Stimulated activated CD4-positive, alpha-beta T cell treated with anti-CD3 and anti-CD28 coated beads, Interleukin-1b, Interleukin-23, amount 100 ng/mL, for 48 hours (primary cell): ENCODE data around the gene FGD4.

Experiments
- DNase-seq: peaks from one replicate; pipeline ENCODE4 v3.0.0-alpha.2; 2020

Gene FGD4

GRCh38 chr12:32407795-32408194 is 8.4 kb downstream of the FGD4 start:
- DNase-seq: no peak

DNA sequence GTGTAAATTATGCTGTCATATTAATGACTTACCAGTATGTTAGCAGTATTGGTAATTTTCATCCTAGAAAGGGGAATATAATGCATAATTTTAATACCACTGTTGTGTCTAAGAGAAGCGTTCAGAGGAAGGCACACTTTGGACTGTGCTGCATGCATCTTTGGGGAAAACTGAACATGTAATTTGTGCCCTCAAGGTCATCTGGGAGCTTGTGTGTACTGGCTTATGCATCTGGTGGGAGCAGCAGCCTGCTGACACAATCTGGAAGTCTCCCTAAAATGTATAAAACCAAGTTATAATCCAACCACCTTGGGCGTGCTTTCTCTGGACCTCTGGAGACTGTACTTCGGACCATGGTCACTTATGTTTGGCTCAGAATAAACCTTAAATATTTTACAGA is 14.1 kb downstream of the FGD4 start:
- DNase-seq: no peak

GRCh38 chr12:32418221-32418620 is 18.9 kb downstream of the FGD4 start:
- DNase-seq: no peak

GRCh38 chr12:32418903-32419519 is 19.7 kb downstream of the FGD4 start:
- no peak for DNase-seq

GRCh38 chr12:32419520-32419960 is 20.2 kb downstream of the FGD4 start:
- DNase-seq: no peak

GRCh38 chr12:32420356-32420755 is 21.0 kb downstream of the FGD4 start:
- DNase-seq: no peak

DNA sequence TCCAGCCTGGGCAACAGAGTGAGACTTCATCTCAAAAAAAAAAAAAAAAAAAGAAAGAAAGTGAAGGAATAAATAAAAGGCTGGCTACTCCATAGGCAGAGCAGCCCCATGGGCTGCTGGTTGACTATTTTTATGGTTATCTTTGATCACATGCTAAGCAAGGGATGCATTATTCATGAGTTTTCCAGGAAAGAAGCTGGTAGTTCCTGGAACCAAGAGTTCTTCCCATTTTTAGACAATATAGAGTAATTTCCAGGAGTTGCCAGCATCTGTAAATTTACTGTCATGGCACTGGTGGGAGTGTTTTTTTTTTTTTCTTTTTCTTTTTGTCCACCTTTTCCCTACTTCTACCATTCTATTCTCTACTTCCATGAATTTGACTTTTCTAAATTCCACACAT is 24.2 kb downstream of the FGD4 start:
- DNase-seq: no peak

DNA sequence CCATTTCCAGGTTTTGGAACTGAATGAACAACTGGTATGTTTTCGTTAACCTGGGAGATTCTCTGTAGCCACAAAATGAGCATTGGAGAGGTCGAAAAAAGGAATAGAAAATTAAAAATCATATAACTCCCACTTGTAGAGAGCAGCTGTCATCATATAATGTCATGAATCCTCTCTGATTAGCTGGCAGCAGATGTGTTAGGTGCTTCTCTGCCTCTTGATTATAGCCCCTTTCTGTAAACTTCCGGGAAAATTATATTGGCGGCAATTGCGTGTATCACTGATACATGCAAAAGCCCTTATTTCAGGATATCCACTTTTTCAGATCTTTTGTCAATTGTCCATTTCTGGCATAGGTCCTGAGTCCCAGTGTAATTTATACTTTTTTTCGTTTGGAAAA is 31.7 kb downstream of the FGD4 start:
- DNase-seq: no peak

DNA sequence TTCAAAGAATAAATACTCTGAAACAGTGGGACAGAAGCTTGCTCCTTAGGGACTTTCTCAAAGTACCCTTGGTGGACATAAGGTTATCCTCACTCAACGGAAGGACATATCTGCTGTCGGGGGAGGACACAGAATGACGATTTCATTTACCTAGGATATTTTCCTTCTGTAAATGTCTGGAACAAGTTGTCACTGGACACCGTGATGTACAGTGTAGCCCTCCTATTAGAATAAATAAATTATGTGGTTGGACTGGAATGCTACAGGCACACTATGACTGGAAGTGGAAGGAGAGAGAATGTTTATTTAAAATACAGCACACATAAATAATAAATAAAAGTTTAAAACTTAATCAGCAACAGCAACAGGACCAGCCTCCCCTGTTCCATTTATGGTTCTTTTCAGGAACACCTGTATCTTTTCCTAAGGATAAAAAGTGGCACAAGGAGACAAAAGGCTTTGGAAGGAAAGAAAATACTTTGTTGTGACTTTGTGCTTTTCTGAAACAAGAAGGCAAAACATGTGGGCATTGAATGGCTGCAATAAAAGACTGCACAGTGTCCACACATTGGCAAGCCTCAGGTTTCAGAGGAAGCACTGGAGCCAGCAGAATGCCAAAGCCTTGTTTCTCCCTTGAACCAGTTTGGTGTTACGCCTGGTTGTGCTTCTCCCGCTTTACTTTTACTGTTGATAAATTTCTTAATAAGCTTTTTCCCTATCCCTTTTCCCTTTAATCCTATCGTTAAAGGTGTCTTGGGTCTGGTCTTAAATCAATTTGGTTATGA is 36.8 kb downstream of the FGD4 start:
- DNase-seq: no peak

DNA sequence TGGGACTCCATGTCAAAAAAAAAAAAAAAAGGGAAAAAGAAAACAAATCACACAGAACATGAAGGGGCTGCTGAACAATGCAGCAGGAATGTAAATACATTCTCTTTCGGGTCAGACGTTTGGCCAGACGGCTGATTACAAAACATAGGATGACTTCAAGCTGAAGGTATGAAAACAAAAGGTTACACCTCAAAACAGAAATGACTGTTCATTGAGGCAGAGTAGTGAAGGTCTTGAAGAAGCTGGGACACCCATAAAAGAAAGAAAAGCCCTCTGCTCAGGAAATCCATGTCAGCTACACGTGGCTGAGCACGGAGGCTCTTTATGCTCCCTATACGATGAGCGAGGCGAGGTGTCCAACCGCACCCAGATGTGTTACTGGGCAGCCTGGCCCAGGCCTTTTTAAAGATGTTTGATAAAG is 37.7 kb downstream of the FGD4 start:
- no peak for DNase-seq

DNA sequence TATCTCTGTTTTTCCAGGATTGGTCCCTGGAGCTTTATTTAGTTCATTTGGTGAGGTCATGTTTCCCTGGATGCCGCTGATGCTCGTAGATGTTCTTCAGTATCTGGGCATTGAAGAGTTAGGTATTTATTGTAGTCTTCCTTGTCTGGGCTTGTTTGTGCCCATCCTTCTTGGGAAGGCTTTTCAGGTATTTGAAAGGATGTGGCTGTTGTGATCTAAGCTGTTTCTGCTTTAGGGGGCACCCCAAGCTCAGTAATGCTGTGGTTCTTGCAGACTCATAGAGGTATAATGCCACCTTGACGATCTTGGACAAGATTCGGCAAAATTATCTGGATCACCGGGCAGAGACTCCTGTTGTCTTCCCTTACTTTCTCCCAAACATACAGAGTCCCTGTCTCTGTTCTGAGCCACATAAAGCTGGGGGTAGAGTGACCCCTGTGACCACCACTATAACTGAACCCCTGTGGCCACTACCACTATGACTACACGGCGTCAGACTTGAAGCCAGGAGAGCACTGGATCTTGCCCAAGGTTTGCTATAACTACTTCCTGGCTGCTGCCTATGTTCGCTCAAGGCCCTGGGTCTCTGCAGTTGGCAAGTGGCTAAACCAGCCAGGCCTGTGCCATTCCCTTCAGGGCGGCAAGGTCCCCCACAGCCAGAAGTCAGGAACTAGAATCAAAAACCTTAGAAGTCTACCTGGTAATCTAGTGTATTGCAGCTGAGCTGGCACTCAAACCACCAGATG is 40.9 kb downstream of the FGD4 start:
- no peak for DNase-seq

DNA sequence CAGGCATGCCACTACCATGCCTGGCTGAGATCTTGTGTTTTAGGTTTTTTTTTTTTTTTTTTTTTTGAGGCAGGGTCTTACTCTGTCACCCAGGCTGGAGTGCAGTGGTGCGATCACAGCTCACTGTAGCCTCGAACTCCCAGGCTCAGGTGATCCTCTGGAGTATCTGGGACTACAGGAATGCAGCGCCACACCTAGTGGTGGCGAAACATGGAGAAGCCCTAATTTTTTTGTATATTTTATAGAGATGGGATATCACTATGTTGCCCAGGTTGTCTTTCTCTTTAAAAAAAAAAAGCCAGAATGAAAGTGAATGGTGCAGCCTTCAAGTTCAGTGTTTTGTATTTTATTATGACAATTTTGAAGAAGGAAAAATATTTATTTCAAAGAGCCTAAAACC is 44.1 kb downstream of the FGD4 start:
- no peak for DNase-seq

- no peak for DNase-seq
Observed at GRCh38 chr12:32444895-32445294, 45.5 kb downstream of the FGD4 start.

DNA sequence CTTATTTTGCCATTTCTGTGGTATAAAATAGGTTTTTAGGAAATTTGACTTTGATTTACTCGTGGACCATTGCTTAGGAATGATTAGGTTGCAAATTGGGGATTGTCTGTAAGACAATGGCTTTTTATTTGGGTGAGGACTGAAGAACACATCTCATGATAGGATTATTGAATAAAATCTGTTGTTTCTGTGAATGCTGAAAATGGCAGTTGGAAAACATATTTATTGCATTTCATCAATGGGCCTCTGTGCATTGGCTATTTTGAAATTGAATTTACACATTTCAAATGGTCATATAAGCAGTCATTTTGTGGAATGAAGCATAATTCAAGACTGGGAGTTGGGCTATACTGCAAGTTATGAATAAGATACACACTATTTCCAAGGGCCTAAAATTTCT is 46.0 kb downstream of the FGD4 start:
- DNase-seq: no peak

GRCh38 chr12:32446316-32447119 is 47.2 kb downstream of the FGD4 start:
- no peak for DNase-seq

GRCh38 chr12:32448586-32448985 is 49.2 kb downstream of the FGD4 start:
- no peak for DNase-seq

- no peak for DNase-seq
Observed at GRCh38 chr12:32450363-32450762, 51.0 kb downstream of the FGD4 start.

GRCh38 chr12:32450768-32451167 is 51.4 kb downstream of the FGD4 start:
- no peak for DNase-seq

- DNase-seq: no peak
Observed at GRCh38 chr12:32451816-32452215, 52.5 kb downstream of the FGD4 start.

GRCh38 chr12:32454075-32454474 is 54.7 kb downstream of the FGD4 start:
- no peak for DNase-seq

GRCh38 chr12:32454866-32455265 is 55.5 kb downstream of the FGD4 start:
- no peak for DNase-seq

- no peak for DNase-seq
Observed at GRCh38 chr12:32455607-32456071, 56.3 kb downstream of the FGD4 start.
